NB4 (cell line): ENCODE measurements around the gene FHIP1A.

Experiments used
- MYC ChIP-seq: IDR thresholded peaks from 2 replicates; pipeline ENCODE4 v1.6.1; 2011; ENCODE audit warnings: low read depth, low read length
- POLR2A ChIP-seq: IDR thresholded peaks from 2 replicates; pipeline ENCODE4 v1.6.1; 2011; ENCODE audit warnings: mild to moderate bottlenecking; ENCODE audit not compliant: insufficient read length; ENCODE audit errors: extremely low read depth
- TF ChIP-seq, protein P1 (sequence below): IDR thresholded peaks from one replicate; pipeline ENCODE4 v1.5.1; 2012; ENCODE audit warnings: low read depth, low read length

DNA sequence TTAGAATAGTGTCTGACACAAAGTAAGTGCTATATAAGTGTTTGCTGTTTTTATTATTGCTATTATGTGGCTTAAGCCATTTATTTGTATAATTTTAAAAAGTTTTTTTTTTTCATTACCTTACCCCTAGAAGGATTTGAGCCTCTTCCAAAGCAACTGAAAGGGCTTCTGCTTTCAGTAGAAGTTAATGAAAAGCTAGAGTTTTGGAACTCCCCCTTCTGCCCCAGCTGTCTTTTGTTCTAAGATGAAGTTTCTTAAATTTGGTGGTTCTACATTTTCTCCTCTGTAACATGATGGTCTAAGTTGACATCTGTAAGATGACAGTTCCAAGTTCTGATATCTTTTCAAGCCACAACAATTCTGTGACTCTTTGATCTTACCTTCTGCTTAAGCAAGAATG, 30.3 kb downstream of the FHIP1A start:
- TF ChIP-seq POLR2A (no peak), MYC (no peak)
- TF ChIP-seq, protein P1, sequence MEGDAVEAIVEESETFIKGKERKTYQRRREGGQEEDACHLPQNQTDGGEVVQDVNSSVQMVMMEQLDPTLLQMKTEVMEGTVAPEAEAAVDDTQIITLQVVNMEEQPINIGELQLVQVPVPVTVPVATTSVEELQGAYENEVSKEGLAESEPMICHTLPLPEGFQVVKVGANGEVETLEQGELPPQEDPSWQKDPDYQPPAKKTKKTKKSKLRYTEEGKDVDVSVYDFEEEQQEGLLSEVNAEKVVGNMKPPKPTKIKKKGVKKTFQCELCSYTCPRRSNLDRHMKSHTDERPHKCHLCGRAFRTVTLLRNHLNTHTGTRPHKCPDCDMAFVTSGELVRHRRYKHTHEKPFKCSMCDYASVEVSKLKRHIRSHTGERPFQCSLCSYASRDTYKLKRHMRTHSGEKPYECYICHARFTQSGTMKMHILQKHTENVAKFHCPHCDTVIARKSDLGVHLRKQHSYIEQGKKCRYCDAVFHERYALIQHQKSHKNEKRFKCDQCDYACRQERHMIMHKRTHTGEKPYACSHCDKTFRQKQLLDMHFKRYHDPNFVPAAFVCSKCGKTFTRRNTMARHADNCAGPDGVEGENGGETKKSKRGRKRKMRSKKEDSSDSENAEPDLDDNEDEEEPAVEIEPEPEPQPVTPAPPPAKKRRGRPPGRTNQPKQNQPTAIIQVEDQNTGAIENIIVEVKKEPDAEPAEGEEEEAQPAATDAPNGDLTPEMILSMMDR: no peak
